Gastroesophageal sphincter (tissue), 3 donors: ENCODE measurements around the gene FAHD1.

Experiments
- CTCF ChIP-seq, 4 experiments: fragments of 200-600 bp in 2 of 4; fragments of 450-650 bp in 2 of 4; sonication (generic) in 1 of 4; IDR thresholded peaks; one replicate each; pipeline ENCODE4 v1.5.1; 2017 to 2019; ENCODE audit warnings: antibody characterized with exemption in 4 of 4, mild to moderate bottlenecking in 2 of 4, moderate library complexity in 2 of 4
- POLR2A ChIP-seq, 2 donors: fragments of 450-650 bp; IDR thresholded peaks; one replicate each; pipeline ENCODE4 v1.6.1; 2017; ENCODE audit warnings: antibody characterized with exemption in 2 of 2, mild to moderate bottlenecking in 2 of 2, moderate library complexity in 1 of 2
- POLR2AphosphoS5 ChIP-seq: sonication (generic); formaldehyde crosslinking; IDR thresholded peaks from one replicate; pipeline ENCODE4 v1.6.1; 2017; ENCODE audit warnings: antibody characterized with exemption

GRCh38 chr16:1877089-1877488 lies 50.1 kb downstream of the FAHD1 start:
- TF ChIP-seq POLR2AphosphoS5 (no peak), CTCF (IDR thresholded peaks at IDR 0.05) (no peak), POLR2A (IDR thresholded peaks at IDR 0.05) (no peak)
